Coronary artery (tissue), 2 donors: ENCODE data around the gene DLEC1.
"Not testable (repeated sequence)": the region's sequence is repeated elsewhere in the genome, so short reads cannot be mapped to it uniquely, and the experiment has no call there.

Experiments used
- DNase-seq: peaks from one replicate; pipeline ENCODE4 v3.0.0-alpha.2; 2017; ENCODE audit warnings: low spot score
- H3K27ac ChIP-seq, 2 donors: fragments of 200-600 bp; sonication (generic); one replicate each; pipeline ENCODE4 v1.5.1; 2016 to 2019
- H3K4me3 ChIP-seq: fragments of 200-600 bp; sonication (generic); 2 replicates; pipeline ENCODE4 v1.5.1; 2016; ENCODE audit warnings: mild to moderate bottlenecking, moderate library complexity
- TF ChIP-seq, protein P1 (sequence below): fragments of 200-600 bp; sonication (generic); IDR thresholded peaks from one replicate; pipeline ENCODE4 v1.5.1; 2019; ENCODE audit warnings: antibody characterized with exemption

Gene DLEC1

GRCh38 chr3:38155825-38156224 lies 116.8 kb downstream of the DLEC1 start:
- DNase-seq: no peak
- TF ChIP-seq, protein P1, sequence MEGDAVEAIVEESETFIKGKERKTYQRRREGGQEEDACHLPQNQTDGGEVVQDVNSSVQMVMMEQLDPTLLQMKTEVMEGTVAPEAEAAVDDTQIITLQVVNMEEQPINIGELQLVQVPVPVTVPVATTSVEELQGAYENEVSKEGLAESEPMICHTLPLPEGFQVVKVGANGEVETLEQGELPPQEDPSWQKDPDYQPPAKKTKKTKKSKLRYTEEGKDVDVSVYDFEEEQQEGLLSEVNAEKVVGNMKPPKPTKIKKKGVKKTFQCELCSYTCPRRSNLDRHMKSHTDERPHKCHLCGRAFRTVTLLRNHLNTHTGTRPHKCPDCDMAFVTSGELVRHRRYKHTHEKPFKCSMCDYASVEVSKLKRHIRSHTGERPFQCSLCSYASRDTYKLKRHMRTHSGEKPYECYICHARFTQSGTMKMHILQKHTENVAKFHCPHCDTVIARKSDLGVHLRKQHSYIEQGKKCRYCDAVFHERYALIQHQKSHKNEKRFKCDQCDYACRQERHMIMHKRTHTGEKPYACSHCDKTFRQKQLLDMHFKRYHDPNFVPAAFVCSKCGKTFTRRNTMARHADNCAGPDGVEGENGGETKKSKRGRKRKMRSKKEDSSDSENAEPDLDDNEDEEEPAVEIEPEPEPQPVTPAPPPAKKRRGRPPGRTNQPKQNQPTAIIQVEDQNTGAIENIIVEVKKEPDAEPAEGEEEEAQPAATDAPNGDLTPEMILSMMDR: no peak
- Histone ChIP-seq H3K27ac (no peak overlapping the region), H3K4me3 (no peak overlapping the region)

DNA sequence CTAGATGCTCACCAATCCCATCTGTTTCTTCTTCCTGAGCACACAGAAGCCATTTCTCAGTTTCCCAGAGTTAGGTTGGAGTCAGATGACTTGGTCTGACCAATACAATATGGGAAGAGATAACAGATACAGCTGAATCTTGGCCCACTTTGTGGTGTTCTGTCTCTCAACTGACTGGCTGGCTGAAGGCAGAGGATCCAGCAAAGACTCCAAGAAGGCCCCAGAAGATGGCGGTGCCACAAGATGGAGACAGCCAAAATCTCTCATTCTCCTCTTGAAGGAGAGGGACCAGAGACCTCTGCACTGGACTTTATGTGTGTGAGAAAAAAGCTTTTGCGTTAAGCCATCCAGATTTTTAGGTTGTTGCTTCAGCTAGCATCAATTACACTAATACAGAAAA lies 118.1 kb downstream of the DLEC1 start:
- no peak overlapping the region for H3K27ac ChIP-seq
- TF ChIP-seq, protein P1: no peak
- DNase-seq: no peak
- no peak overlapping the region for H3K4me3 ChIP-seq

GRCh38 chr3:38157595-38157994 lies 118.6 kb downstream of the DLEC1 start:
- no peak for DNase-seq
- TF ChIP-seq, protein P1: no peak
- H3K4me3 ChIP-seq: no peak overlapping the region
- H3K27ac ChIP-seq: no peak overlapping the region

DNA sequence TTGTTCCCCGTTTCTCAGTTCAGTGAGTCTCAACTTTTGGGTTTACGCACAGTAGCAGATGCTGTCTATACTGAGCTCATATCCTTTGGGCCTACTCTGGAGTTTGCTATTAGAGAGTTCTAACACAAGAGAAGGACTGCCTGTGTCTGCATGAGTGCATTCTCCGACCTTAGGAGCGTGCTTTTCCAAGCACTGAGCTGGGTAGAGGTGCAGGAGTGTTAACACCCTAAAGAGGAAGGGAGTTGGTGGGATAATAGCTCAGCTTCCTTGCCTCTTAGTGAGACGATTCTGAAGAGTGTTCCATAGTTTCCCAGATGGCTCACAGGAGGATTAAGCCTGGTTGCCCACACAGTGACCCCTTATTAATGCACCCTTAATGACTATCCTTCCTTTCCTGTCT lies 119.5 kb downstream of the DLEC1 start:
- DNase-seq: no peak
- TF ChIP-seq, protein P1: no peak
- no peak overlapping the region for H3K27ac ChIP-seq
- no peak overlapping the region for H3K4me3 ChIP-seq

- not testable (repeated sequence) for H3K27ac ChIP-seq, DNase-seq, H3K4me3 ChIP-seq
These were observed 121.7 kb downstream of the DLEC1 start for GRCh38 chr3:38160704-38161103.

GRCh38 chr3:38163117-38163840 lies 124.3 kb downstream of the DLEC1 start:
- Histone ChIP-seq H3K27ac (no peak overlapping the region), H3K4me3 (no peak overlapping the region)
- TF ChIP-seq, protein P1: no peak
- DNase-seq: no peak

- TF ChIP-seq, protein P1: no peak
- Histone ChIP-seq H3K27ac (peak overlapping the region; percentile 92 to 97), H3K4me3 (peak overlapping the region; percentile 91)
- DNase-seq: no peak
These were observed 125.0 kb downstream of the DLEC1 start for GRCh38 chr3:38163841-38164642.
